Neural cell (in vitro differentiated cells): ENCODE measurements around the gene ISG20.

Experiments
- CTCF ChIP-seq: fragments of 450-650 bp; IDR thresholded peaks from 2 replicates; pipeline ENCODE4 v1.5.1; 2014; ENCODE audit warnings: antibody characterized with exemption, mild to moderate bottlenecking, moderate library complexity; ENCODE audit not compliant: poor library complexity, severe bottlenecking
- EP300 ChIP-seq: fragments of 450-650 bp; conservative IDR thresholded peaks from 2 replicates; pipeline ENCODE4 v1.6.1; 2014; ENCODE audit warnings: antibody characterized with exemption, mild to moderate bottlenecking, moderate library complexity; ENCODE audit not compliant: poor library complexity, severe bottlenecking
- EZH2 ChIP-seq: fragments of 200-600, 300-800 bp; shearing (Covaris generic), sonication (generic); IDR thresholded peaks from 2 replicates; pipeline ENCODE4 v1.6.1; 2014; ENCODE audit warnings: antibody characterized with exemption, low read length, borderline replicate concordance, mild to moderate bottlenecking; ENCODE audit not compliant: insufficient read depth, poor library complexity, severe bottlenecking
- SMC3 ChIP-seq: fragments of 450-650 bp; conservative IDR thresholded peaks from 2 replicates; pipeline ENCODE4 v1.6.1; 2014; ENCODE audit warnings: antibody characterized with exemption, mild to moderate bottlenecking, moderate library complexity; ENCODE audit not compliant: poor library complexity

GRCh38 chr15:88656760-88657221 is 18.0 kb downstream of the ISG20 start:
- TF ChIP-seq CTCF = no peak
- no peak for TF ChIP-seq EZH2
- no peak for TF ChIP-seq EP300
- TF ChIP-seq SMC3 = no peak
